HG03565 (cell line): Measurements from ENCODE around the gene HOMER3.
"Not testable (repeated sequence)": the region's sequence is repeated elsewhere in the genome, so short reads cannot be mapped to it uniquely, and the experiment has no call there.

Experiments used
- ATAC-seq: cut with Tn5 transposase; IDR thresholded peaks from one replicate; pipeline ENCODE4 v1.9.1; 2021; ENCODE audit warnings: mild to moderate bottlenecking, moderate library complexity; ENCODE audit not compliant: unreplicated experiment

HOMER3 gene

DNA sequence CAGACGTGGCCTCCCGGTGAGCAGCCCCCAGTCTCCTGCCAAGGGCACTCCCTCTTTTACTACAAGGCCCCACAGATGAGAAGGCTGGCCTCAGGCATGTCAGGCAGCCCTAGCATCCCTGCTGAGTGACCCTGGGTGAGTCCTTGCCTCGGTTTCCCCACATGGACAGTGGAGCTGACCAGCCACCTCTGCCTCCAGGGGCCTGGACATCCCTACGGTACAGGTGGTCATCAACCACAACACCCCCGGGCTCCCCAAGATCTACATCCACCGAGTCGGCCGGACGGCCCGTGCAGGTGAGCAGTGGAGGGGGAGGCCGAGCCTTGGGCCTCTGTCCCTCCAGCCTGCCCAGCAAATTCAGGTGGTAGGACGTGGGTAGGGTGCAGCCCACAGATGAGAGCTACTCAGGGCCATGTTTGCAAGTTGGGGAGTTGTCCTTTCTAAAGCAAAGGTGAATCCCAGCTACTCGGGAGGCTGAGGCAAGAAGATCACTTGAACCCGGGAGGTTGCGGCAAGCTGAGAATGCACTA lies 16.3 kb downstream of the HOMER3 start:
- ATAC-seq, result no peak

DNA sequence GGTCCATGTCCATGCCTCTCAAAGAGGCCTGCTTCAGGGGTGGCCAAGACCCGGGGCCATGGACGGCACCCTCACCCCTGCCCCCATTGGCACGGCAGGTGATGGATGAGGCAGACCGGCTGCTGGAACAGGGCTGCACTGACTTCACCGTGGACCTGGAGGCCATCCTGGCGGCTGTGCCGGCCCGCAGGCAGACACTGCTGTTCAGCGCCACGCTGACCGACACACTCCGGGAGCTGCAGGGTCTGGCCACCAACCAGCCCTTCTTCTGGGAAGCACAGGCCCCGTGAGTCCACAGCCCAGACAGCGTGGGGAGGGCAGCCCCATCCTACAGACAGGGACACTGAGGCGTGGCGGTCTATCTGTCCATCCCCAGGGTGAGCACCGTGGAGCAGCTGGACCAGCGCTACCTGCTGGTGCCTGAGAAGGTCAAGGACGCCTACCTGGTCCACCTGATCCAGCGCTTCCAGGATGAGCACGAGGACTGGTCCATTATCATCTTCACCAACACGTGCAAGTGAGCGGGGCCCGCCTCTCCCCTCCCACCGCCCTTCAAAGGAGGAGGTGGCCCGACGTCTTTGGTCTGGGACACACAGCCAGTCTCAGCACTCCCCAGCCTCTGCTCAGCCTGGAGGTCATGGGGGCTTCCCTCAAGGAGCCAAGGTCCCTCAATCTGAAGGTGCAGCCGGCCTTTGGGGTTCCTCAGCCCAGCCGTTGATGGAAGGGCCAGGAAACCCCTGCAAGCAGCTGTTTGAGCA lies 18.6 kb downstream of the HOMER3 start:
- ATAC-seq, result no peak

DNA sequence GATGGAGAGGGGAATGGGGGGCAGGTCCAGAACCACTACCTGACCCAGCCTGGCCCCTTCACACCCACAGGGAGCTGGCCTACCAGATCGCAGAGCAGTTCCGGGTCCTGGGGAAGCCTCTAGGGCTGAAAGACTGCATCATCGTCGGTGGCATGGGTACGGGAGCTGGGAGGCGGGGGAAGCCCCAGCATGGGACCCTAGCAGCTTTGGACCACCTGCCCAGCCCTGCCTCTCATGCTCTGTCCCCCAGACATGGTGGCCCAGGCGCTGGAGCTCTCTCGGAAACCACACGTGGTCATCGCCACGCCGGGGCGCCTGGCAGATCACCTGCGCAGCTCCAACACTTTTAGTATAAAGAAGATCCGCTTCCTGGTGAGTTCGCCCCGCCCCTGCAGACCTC lies 19.4 kb downstream of the HOMER3 start:
- ATAC-seq, result no peak

DNA sequence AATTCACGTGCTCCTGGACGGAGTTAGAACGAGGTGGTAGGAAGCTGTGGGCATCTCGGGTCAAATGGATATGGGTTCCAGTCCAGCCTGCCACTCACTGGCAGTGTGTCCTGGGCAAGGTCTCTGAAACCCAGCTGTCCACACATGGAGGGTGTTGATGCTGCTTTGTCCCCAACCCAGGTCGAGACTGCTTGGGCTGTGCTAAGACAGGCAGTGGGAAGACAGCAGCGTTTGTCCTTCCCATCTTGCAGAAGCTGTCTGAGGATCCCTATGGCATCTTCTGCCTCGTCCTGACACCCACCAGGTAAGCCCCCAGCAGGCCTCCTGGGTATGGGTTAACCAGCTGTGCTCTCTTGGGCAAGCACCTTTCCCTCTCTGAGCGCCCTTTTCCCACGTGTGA lies 20.6 kb downstream of the HOMER3 start:
- ATAC-seq, result no peak

DNA sequence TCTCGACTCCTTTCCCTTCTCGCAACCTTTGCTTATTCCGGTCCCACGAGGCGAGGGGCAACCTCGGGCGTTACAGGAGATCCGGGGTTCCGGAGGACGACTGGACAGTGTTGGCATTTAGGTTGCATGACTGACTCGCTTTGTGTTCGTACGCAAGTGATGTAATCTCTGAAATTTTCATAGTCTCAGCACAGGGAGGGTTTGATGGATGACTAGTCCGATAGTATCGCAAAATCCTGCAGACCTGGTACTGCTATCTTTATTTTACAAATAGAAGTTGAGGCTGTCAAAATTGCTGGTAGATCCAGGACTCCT lies 21.2 kb downstream of the HOMER3 start:
- ATAC-seq, result no peak

DNA sequence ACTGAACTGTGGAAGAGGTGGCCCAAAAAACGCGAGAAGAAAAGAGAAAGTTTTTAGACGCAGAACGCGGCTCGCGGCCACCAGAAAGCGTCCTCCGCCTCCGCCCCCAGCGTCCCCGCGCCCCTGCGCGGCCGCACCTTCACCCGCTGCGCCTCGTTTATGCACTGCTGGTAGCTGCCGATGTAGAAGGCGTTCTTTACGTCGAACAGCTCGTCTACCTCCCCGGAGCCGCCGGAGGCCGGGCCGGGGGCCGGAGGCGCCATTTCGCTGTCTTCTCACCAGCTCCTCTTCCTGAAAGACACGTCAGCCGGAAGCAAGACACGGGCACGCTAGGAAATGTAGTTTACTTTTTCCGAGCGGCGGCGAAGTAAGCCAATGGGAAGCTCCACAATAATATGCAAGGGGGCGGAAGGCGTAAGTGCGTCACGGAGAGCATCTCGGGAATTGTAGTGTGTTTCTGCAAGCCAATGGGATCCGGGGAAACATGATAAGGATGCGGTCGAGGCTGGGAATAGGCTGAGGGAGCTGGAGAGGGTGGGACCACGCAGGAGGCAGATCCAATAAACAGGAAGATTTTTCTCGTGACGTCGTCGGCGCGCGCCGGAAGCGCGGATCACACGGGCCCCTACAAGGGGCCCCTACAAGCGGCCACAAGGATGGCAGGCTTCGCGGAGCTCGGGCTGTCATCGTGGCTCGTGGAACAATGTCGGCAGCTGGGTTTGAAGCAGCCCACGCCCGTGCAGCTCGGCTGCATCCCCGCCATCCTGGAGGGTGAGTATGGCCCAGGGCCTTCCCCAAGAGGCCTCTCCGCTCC lies 21.7 kb downstream of the HOMER3 start, which contains the start of the genes COPE and DDX49:
COPE (minus strand) TSS at position 302 of the 814 bp plus-strand sequence; CDS start at position 263, 39 bp downstream.
DDX49 (plus strand) TSS at position 630 of the 814 bp plus-strand sequence; CDS start at position 657, 27 bp downstream.
- ATAC-seq, result peak; percentile 83

DNA sequence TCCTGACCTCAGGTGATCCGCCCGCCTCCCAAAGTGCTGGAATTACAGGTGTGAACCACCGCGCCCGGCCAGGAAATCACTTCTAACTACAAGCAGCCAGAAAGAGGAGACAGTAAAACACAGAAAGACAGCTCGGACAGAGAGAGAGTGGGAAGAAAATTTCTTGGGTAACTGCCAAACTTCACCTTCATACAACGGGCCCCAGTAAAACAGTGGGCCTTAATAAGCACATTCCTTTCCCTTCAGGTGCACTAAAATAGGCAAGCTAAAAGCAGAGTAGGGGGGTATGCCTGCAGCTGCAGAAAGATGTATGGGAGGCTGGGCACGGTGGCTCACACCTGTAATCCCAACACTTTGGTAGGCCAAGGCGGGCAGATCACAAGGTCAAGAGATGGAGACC lies 23.4 kb downstream of the HOMER3 start:
- ATAC-seq, result not testable (repeated sequence)

DNA sequence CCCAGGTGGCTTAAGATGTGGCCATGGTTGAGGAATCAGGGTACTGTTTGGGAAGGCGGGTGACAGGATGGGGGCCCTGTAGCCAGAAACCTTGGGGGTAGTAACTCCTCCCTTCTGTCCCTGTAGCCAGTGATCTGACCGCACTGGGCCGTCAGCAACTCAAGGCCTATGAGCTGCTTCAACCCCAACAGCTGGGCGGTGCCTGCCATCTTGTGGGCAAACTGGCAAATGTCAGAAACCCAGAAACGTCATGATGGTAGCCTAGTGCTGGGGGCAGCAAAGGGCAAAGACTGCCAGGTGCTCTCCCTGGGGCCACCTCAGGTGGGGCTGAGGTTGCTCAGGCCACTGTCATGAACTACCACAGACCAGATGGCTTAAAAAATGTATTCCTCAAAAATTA lies 25.4 kb downstream of the HOMER3 start:
- no peak for ATAC-seq

DNA sequence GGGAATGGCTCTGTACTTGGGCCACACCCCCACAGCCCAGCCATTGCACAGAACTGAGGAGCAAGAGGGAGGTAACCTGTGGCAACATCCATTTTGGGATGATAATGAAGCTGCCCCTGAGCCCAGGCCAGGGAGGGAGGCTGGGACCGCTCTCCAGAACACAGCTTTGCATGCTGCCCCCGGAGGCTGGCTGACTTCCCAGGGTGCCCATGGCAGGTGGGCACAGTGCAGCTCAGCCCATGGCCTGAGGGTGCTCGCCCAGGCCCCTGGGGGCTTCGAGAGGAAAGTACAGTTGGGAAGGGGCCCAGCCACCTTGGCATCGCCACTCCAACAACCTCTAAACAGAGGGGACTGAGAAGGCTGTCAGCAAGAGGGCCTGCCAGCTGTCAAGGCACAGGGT lies 27.6 kb downstream of the HOMER3 start:
- ATAC-seq, result no peak

DNA sequence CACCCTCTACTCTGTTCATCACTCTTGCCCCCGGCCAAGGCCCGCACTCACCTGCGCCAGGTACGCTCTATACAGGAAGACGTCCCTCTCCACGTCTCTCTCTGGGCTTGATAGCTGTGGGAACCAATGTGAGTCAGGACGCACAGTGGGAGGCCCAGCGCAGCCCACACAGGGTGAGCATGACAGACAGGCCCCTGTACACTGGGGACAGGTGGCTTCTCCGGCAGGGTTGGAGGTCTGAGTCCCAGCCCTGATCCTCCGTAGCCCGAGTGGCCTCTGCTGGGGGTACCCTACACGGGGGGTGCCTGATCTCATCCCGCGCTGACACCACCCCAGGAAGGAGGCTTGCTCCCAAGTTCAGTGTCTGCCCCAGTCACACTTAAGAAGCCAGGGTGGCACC lies 28.1 kb downstream of the HOMER3 start:
- no peak for ATAC-seq

DNA sequence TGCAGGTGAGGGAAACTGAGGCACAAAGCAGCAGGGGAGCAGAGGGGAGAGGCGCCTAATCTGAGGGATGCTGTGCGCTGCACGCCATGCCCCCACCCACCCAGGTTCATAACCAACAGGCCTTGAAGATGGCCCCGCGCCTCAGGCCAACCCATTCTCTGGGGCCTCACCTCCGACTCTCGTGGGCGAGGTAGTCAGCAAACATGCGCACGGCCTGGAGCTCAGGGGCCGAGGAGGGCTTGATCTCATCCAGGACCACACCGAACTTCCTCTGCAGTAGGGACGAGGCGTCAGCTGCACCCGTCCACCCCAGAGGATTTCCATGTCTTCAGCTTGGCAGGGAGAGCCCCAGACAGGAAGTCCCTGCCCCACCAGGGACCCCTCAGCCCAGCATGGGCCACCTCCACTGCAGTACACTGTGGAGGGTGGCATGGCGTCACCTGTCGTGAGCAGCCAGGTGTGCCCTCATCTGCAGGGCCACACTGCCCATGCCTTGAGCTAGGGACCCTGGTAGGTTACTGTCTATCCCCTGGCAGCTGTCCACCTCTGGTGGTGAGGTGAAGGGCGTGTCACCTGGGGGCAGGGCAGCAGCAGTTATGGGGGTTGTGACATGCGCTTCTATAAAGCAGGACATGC lies 30.1 kb downstream of the HOMER3 start:
- no peak for ATAC-seq

DNA sequence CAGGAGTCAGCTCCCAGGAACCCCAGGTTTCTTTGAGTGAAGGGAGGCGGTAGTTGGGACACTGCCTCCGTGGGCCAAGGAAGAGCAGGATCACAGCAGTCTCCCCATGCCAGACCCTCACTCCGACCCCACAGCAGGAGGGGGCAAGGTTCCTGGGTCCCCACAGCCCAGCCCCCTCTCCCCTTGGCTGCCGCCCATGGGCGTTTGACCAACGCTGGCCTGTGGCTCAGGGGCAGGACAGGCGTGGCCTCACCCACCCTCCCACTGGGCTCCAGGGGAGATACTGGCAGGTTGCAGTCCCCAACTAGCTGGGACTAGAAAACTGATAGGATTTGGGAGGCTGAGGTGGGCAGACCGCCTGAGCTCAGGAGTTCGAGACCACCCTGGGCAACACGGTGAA lies 31.0 kb downstream of the HOMER3 start:
- no peak for ATAC-seq

DNA sequence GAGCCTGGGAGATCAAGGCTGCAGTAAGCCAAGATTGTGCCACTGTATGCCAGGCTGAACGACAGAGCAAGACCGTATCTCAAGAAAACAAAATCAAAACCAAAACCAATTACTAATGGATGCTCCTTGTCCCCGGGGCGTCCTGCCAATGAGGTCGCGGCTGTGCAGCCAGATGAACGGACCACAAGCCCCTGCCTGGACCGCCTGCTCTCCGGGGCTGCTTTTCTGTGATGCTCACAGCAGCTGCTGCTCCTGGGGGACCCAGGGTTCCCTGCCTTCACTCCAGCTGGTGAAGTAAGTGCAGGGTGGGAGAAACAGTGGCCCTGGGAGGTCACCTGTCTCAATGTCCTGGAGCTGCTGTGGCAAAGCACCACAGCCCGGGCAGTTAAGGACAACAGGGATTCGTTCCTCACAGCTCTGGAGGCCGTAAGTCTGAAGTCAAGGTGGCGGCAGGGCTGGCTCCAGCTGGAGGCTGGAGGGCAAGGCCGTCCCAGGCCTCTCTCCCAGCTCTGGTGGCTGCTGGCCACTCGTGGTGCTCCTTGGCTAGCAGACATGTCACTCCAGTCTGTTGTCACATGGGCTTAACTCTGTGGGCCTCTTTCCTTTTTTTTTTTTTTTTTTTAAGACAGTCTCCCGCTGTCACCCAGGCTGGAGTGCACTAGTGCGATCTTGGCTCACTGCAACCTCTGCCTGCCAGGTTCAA lies 31.9 kb downstream of the HOMER3 start:
- ATAC-seq, result no peak

DNA sequence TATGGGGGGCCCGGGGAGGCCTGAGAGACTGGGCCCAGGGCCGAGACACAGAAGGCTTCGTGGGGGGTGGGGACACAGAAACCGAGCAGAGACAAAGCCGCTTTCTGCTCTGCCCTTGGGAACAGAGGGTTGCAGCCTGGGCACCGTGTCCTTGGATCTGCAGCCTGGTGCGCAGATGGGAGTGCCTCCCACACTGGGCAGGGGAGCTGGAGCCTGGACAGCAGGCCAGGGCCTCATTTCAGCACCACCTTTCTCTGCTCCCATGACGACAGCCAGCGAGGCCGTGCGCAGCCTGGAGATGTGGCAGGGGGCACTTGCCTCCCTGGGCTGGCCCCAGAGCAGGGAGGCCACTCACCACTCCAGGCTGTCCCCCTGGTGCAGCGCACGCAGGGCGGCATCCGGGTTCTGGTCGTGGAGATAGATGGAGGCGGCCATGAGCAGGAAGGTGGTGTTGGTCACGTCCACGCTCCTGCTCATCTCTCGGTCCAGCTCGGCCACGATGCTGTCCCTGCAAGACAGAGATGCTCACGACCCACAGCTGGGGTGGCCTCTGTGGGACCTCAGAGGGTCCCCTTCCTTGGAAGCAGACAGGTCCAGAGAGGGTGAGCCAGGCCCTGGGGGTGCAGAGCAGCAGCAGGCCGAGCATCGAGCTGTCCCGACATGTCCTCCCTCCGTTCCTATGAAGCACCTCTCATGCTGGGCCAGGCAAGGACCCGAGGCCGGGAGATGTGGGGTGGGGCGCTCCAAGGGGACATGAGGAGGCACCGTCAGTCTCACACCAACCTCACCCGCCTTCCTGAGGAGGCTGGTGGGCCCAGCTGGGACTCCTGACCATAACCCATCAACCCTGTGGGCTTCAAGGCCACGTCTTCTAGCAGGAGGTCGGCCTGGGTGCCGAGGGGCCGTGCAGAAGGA lies 34.2 kb downstream of the HOMER3 start:
- ATAC-seq, result no peak

DNA sequence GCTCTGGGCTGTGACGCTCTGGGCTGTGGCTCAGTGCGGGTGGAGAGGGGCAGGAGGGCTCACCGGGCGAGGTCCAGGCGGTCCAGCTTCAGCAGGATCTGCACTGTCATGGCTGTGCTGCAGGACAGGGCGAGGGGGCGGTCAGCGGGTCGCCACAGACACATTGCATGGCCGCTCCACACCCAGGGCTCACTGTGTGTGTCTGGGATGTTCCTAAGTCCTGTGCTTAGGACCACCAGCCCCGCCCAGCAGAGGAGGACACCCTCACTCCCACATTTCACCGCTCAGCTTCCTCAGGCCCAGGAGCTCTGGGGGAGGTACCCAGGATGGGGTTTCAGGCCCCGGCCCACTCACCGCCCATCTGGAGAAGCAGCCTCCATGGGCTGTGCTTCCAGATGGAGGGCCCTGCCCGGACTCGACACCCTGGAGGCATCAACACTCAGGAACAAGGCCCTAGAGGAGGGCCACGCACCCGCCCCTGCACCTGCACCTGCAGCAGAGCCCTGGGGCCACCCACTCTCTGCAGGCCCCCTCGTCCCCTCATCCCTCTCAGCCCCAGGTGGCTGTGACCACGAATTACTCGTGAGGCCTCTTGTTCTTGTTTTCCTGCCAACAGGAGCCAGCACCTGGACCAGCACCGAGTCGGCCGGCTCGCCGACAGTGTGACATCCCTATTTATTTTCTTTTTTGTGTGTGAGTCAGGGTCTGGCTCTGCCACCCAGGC lies 35.3 kb downstream of the HOMER3 start:
- ATAC-seq, result no peak

DNA sequence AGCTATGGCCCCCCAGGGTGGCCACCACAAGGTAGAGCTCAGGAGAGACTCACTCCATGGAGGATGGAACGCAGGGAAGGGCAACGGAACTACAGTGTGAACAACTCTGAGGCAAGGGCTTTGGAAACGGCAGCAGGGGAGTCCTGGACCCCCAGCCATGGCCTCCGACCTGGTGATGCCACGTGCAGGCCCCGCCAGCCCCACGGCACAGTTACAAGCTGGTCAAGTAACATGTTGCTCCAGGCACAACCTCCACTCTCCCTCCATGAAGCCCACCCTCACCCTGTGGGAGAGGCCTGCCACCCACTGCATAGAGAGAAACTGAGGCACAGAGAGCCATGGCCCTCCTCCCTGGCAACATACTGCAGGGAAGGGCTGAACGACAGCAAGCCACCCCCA lies 36.0 kb downstream of the HOMER3 start:
- ATAC-seq, result no peak

DNA sequence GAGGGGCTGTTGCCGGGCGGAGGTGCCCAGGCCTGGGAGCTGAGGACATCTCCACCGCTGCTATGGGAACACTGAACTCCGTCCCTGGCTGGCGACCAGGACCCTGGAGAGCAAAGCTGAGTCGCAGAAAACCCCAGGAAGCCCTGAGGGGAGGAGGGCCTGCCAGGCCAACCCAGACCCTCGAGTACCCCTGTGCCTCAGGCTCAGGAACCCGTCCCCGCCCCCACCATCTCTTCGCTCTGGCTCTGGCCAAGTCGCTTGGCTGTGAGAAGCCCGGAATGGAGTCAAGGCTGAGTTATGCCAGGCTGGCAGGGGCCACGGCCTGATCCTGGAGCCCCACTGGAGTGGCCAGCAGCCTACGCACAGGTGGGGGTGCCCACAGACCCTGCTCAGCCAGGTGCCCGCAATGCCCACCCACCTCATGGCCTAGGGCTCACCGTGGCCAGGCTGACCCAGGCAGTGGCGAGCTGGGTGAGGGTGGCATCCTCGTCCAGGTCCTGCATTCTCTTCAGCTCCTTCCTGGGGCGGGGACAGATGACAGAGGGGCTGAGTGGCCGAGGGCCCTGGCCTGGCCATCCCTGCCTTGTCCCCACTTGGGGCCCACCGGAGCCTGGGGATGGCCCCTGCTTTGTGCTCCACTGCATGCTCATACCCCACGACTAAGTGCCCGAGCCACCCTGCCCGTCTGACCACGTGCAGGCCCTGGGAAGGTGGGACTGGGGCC lies 36.5 kb downstream of the HOMER3 start:
- ATAC-seq, result no peak

DNA sequence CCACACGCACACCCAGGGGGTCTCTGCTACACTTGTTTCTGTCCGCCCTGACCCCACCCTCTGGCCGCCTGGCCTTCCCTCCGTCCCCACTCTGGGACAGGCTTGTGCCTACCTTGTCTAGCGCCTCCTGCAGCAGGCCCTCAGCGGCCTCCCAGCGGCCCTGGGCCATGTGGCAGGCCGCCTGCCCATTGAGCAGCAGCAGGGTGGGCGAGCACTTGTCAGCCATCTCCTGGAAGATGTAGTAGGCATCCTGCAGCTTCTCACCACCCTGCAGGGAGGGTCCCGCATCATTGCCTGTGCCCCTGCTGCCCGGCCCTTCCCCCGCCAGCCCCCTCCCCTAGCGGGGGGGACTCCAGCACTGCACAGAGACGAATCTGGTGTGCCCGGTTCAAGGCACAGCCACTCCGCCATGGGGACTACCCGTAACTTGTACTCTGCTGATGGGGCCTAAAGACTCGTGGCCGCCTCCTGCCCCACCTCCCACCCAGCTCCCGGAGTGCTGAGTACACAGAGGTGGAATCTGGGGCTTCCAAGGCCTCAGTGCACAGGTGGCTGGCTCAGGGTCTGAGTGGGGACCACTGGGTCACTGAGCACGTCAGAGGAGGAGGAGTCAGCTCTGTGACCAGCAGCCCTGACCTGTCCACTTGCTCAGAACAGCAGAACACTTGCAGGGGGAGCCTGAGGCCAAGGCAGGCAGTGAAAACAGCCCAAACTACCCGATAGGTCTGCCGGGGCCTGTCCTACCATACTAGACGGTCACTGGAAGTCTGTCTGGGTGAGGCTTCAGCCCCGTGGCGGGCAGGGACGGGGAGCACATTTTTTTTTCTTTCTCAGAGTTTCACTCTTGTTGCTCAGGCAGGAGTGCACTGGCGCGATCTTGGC lies 37.6 kb downstream of the HOMER3 start:
- ATAC-seq, result no peak
